ENCODE measurements around the gene ACTMAP.

The ACTMAP gene

DNA sequence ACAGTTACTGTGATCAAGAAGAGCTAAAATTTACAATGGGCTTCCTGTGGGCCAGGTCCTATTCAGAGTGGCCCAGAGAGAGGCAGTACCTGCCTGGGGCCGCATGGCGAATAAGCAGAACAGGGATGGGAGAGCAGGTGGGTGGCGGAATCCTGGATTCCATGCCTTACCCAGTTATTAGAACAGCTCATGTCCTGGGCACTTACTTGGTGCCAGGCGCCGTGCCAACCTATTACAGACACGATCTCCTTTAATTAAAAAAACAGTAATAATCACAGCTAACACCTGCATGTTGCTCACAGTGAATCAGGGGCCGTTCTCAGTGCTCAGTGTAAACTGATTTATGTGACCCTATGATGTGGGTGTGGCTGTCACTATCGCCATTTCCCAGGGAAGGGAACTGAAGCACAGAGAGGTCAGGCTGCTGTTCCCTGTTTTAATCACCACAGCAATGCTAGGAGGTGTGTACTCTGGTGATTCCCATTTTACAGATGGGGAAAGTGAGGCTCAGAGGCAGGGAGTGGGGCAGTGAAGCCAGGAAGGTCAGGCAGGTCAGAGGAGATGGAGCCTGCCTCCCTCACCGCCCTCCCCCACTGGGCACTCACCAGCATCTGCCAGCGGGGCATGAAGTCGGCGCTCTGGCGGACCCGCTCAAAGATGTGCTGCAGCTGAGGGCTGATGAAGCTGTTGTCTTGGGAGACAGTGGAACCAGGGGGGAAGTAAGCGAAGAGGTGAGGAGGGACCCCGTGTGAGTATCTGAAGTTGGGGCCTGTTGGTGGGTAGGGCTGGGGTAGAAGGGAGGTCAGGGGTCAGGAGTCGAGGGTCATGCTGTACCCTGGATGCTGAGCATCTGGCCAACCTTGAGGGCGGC is 45.6 kb downstream of the ACTMAP start:
- TF ChIP-seq, protein P1, sequence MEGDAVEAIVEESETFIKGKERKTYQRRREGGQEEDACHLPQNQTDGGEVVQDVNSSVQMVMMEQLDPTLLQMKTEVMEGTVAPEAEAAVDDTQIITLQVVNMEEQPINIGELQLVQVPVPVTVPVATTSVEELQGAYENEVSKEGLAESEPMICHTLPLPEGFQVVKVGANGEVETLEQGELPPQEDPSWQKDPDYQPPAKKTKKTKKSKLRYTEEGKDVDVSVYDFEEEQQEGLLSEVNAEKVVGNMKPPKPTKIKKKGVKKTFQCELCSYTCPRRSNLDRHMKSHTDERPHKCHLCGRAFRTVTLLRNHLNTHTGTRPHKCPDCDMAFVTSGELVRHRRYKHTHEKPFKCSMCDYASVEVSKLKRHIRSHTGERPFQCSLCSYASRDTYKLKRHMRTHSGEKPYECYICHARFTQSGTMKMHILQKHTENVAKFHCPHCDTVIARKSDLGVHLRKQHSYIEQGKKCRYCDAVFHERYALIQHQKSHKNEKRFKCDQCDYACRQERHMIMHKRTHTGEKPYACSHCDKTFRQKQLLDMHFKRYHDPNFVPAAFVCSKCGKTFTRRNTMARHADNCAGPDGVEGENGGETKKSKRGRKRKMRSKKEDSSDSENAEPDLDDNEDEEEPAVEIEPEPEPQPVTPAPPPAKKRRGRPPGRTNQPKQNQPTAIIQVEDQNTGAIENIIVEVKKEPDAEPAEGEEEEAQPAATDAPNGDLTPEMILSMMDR (IDR thresholded peaks at IDR 0.05; ENCODE audit: low read depth, low read length) = no peak
- H3K4me3 ChIP-seq (ENCODE audit: low read depth, low read length) = no peak overlapping the region

DNA sequence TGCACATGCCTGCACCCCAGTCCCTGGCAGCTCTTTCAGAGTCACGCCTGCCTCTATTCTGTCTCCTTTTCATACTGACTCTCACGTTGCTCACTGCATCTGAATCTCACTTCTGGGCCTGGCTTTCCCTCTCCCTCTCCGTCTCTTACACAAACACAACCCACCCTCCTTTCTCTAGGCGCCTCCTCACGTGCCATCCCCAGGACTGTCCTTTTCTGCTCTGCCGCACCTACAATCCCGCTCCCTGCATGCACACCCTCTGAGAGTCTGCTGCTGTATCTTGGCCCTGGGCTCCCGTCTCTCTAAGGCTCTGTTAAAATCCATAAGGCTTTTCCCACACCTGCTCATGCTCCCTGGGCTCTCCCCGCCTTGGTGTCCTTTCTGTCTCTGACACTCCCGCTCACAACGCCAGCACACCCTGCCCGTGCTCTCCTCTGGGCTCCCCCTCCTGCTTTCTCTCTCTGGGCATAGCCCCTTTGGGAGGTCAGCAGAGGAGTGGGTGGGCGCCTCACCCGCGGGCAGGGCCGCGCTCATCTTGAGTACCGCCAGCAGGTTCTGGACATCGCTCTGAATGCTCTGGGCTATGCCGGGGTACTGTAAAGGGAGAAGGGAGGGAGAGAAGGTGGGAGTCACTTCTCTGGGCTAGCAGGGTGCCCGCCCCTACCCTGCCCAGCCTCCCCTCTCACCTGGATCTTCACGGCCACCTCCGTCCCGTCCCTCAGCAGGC is 47.1 kb downstream of the ACTMAP start:
- TF ChIP-seq, protein P1 (IDR thresholded peaks at IDR 0.05; ENCODE audit: low read depth, low read length) = no peak
- H3K4me3 ChIP-seq (ENCODE audit: low read depth, low read length) = no peak overlapping the region

DNA sequence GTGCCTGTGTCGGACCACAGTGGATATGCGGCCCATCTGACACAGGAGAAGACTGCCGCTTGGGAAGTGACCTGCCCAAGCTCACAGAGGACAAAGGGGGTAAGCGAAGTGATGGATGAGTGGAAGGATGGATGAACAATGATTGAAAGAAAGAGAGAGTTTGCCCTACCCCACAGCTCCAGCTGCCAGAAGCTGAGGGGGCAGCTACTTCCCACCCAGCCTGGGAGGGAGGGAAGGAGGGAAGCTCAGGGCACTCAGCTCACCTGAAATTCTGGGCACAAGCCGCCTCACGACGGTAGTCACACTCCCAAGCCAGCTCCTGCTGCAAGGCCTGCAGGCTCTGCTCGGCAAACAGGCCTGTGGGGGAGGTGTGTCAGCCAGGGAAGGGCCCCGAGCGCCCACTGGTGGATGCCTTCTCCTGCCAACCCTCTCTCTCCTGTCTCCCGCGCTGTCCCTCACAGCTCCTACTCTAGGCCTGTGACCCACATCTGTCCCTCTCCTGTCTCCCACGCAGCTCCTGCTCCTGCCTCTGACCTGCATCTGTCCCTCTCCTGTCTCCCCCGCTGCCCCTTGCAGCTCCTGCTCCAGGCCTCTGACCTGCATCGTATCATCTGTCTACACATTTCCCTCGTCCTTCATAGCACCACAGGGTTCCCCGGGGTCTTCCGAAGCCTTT is 47.8 kb downstream of the ACTMAP start:
- TF ChIP-seq, protein P1 (IDR thresholded peaks at IDR 0.05; ENCODE audit: low read depth, low read length) = peak; percentile 61
- no peak overlapping the region for H3K4me3 ChIP-seq (ENCODE audit: low read depth, low read length)

DNA sequence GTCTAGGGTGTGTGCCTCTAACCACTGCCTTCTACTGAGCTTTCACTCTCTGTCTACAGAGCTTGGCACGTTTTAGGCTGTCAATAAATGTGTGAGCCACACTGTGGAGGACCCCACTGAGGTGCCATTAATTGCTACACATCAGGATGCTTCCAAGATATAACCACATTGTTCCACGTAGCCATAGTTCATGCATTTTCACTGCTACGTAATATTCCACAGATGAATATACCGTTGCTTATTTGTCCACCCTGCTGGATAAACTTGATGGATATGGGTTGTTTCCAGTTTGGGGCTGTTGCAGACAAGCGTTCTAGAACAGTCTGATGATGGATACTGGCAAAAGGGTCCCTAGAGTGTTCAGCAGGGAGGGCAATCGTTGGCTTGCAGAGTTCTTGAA is 48.5 kb downstream of the ACTMAP start:
- TF ChIP-seq, protein P1 (IDR thresholded peaks at IDR 0.05; ENCODE audit: low read depth, low read length) = no peak
- H3K4me3 ChIP-seq (ENCODE audit: low read depth, low read length) = no peak overlapping the region

DNA sequence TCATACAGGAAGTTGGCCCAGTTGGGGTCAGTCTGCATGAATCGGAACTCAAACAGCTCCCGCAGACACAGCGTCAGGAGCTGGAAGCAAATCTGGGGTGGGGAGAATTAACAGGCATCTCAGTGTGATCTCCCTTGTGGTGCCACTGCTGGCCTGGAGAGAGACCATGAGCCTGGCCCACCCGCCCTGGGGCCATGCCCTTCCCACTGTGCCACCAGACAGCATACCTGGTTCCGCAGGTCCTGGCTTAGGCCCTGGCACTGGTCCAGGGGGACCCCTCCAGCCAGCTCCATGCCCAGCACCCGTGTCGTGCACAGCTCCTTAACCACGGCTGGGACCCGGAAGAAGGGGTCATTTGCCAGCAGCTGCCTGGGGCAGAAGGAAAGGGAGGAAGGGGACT is 50.2 kb downstream of the ACTMAP start:
- TF ChIP-seq, protein P1 (IDR thresholded peaks at IDR 0.05; ENCODE audit: low read depth, low read length) = no peak
- no peak overlapping the region for H3K4me3 ChIP-seq (ENCODE audit: low read depth, low read length)

DNA sequence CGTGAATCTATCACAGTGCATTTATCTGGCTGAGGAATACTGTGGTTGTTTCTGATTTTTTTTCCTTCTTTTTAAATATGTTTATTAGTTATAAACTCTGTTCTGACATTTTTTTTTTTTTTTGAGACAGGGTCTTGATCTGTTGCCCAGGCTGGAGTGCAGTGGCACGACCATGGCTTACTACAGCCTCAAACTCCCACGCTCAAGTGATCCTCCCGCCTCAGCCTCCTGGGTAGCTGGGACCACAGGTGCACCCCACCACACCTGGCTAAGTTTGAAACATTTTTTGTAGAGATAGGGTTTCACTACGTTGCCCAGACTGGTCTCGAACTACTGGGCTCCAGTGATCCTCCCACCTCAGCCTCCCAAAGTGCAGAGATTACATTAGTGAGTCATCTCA is 53.3 kb downstream of the ACTMAP start:
- TF ChIP-seq, protein P1 (IDR thresholded peaks at IDR 0.05; ENCODE audit: low read depth, low read length) = no peak
- H3K4me3 ChIP-seq (ENCODE audit: low read depth, low read length) = no peak overlapping the region
